ENCODE results near the gene RPUSD1.

DNA sequence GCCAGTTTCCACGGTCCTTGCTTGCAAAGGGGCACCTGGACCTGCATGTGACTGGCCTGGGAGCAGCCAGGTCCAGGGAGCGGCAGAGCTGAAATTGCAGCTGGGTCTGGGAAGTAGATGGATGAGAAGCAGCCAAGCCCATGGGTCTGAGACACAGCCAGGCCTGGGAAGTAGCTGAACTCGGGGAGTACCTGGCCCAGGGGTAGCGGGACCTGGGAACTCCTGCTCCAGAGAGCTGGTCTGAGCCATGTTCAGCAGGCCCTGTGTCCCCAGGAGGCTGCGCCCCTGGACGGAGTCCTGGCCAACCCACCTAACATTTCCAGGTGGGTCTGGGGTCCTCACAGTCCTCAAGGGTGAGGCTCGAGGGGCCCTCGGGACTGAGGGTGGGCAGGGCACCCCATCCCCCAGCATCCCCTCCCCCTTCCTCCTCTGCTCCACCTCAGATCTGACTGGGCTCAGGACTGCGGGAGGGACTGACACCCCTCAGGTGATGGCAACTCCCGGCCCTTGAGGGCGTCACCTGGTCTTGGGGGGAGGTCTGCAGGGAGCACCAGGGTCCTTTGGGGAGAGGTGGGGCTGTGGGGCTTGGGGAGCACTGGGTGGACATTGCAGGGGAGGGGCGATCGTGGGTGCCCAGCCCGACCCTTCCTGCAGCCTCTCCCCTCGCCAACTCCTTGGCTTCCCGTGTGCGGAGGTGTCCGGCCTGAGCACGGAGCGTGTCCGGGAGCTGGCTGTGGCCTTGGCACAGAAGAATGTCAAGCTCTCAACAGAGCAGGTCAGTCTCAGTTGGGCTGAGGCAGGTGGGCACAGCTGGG is 24.6 kb downstream of the RPUSD1 start:
- TF ChIP-seq, protein P1, sequence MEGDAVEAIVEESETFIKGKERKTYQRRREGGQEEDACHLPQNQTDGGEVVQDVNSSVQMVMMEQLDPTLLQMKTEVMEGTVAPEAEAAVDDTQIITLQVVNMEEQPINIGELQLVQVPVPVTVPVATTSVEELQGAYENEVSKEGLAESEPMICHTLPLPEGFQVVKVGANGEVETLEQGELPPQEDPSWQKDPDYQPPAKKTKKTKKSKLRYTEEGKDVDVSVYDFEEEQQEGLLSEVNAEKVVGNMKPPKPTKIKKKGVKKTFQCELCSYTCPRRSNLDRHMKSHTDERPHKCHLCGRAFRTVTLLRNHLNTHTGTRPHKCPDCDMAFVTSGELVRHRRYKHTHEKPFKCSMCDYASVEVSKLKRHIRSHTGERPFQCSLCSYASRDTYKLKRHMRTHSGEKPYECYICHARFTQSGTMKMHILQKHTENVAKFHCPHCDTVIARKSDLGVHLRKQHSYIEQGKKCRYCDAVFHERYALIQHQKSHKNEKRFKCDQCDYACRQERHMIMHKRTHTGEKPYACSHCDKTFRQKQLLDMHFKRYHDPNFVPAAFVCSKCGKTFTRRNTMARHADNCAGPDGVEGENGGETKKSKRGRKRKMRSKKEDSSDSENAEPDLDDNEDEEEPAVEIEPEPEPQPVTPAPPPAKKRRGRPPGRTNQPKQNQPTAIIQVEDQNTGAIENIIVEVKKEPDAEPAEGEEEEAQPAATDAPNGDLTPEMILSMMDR (IDR thresholded peaks at IDR 0.05), result no peak
- TF ChIP-seq POLR2A (IDR thresholded peaks at IDR 0.05), result no peak
- no peak for TF ChIP-seq EP300 (IDR thresholded peaks at IDR 0.05)
- no peak for TF ChIP-seq POLR2AphosphoS5 (IDR thresholded peaks at IDR 0.05)

Measured in upper lobe of left lung (tissue), 4 donors.